GM19467 (cell line): ENCODE measurements around the gene SAMD11.
"Not testable (repeated sequence)": the region's sequence is repeated elsewhere in the genome, so short reads cannot be mapped to it uniquely, and the experiment has no call there.

Experiments used
- ATAC-seq: cut with Tn5 transposase; IDR thresholded peaks from one replicate; pipeline ENCODE4 v1.9.1; 2021; ENCODE audit warnings: mild to moderate bottlenecking, moderate library complexity; ENCODE audit not compliant: unreplicated experiment

The SAMD11 gene

GRCh38 chr1:974687-975328 is 51.1 kb downstream of the SAMD11 start:
- no peak for ATAC-seq

- ATAC-seq = no peak
Observed at GRCh38 chr1:975365-975764, 51.6 kb downstream of the SAMD11 start.

GRCh38 chr1:975896-976683 is 52.4 kb downstream of the SAMD11 start:
- ATAC-seq = peak; percentile 52

GRCh38 chr1:976791-977190 is 53.1 kb downstream of the SAMD11 start:
- not testable (repeated sequence) for ATAC-seq

- ATAC-seq = no peak
Observed at GRCh38 chr1:978069-978834, 54.5 kb downstream of the SAMD11 start.

- ATAC-seq = no peak
Observed at GRCh38 chr1:978835-979743, 55.4 kb downstream of the SAMD11 start.

- no peak for ATAC-seq
Observed at GRCh38 chr1:979744-980072, 56.0 kb downstream of the SAMD11 start.

- no peak for ATAC-seq
Observed at GRCh38 chr1:980137-980571, 56.4 kb downstream of the SAMD11 start.

GRCh38 chr1:980602-981395 is 57.1 kb downstream of the SAMD11 start:
- ATAC-seq = no peak

GRCh38 chr1:981491-981954 is 57.8 kb downstream of the SAMD11 start:
- ATAC-seq = no peak

GRCh38 chr1:981955-982558 is 58.3 kb downstream of the SAMD11 start, which contains the start of gene PERM1:
Gene PERM1 (minus strand): TSS chr1:982093. CDS start chr1:981029, 1,064 bp downstream.
- ATAC-seq = no peak

- no peak for ATAC-seq
Observed at GRCh38 chr1:982765-983436, 59.2 kb downstream of the SAMD11 start.

- ATAC-seq = no peak
Observed at GRCh38 chr1:983798-984475, 60.2 kb downstream of the SAMD11 start.

- no peak for ATAC-seq
Observed at GRCh38 chr1:984476-984814, 60.7 kb downstream of the SAMD11 start.

GRCh38 chr1:985126-985525 is 61.4 kb downstream of the SAMD11 start:
- ATAC-seq = no peak

GRCh38 chr1:988061-988460 is 64.3 kb downstream of the SAMD11 start:
- not testable (repeated sequence) for ATAC-seq

GRCh38 chr1:991275-991674 is 67.6 kb downstream of the SAMD11 start:
- ATAC-seq = not testable (repeated sequence)

GRCh38 chr1:991895-992294 is 68.2 kb downstream of the SAMD11 start:
- ATAC-seq = no peak
